H1 (cell line): ENCODE results near the gene ENDOU. TPM values are rescaled to one million over a fixed set of nuclear protein-coding genes. Genes with fewer than 3 reads are reported as not detected.
A peak's percentile ranks its signal among the peaks of the same experiment; 100 is the strongest.

Experiments
- CTCF ChIA-PET: fragments of 300-600 bp; sonication (Branson Sonifier 250); formaldehyde crosslinking; loops from one replicate; lab custom pipeline; 2021; ENCODE audit not compliant: partially characterized antibody; lab: Charles Lee
- POLR2A ChIA-PET: fragments of 300-600 bp; sonication (Branson Sonifier 250); formaldehyde crosslinking; loops from one replicate; lab custom pipeline; 2021; ENCODE audit warnings: inconsistent platforms; ENCODE audit not compliant: partially characterized antibody; lab: Charles Lee
- DNase-seq, 2 experiments: peaks; one replicate each; pipeline versions ENCODE4 v3.0.0 to v3.0.0-alpha.2; 2010 to 2022; ENCODE audit warnings: low spot score in 2 of 2, low read depth in 1 of 2, mixed read lengths in 1 of 2
- FAIRE-seq: peaks from 2 replicates; lab custom pipeline; 2011; peaks lifted over from hg19 to GRCh38; lab: Jason Lieb, UNC
- H2AFZ ChIP-seq: 2 replicates; pipeline ENCODE4 v1.8.1; 2012; ENCODE audit warnings: low read length, inconsistent platforms
- H2AK5ac ChIP-seq: 2 replicates; pipeline ENCODE4 v1.6.1; 2013; ENCODE audit warnings: low read depth, low read length
- H2BK120ac ChIP-seq: replicated peaks from 2 replicates; pipeline ENCODE3; 2013; ENCODE audit warnings: low read depth, low read length, inconsistent platforms
- H2BK12ac ChIP-seq: 2 replicates; pipeline ENCODE4 v1.6.1; 2013; ENCODE audit warnings: low read depth, low read length
- H2BK15ac ChIP-seq: 2 replicates; pipeline ENCODE4 v1.6.1; 2013; ENCODE audit warnings: low read length
- H2BK20ac ChIP-seq: 2 replicates; pipeline ENCODE4 v1.6.1; 2013; ENCODE audit warnings: low read length
- H2BK5ac ChIP-seq: 2 replicates; pipeline ENCODE4 v1.6.1; 2013; ENCODE audit warnings: low read depth, low read length
- H3K14ac ChIP-seq: 2 replicates; pipeline ENCODE4 v1.6.1; 2013; ENCODE audit warnings: inconsistent platforms; ENCODE audit not compliant: insufficient read length
- H3K18ac ChIP-seq: 2 replicates; pipeline ENCODE4 v1.6.1; 2013; ENCODE audit warnings: low read length; ENCODE audit errors: extremely low read depth
- H3K23ac ChIP-seq: 2 replicates; pipeline ENCODE4 v1.6.1; 2013; ENCODE audit warnings: inconsistent platforms; ENCODE audit not compliant: insufficient read length
- H3K23me2 ChIP-seq: 2 replicates; pipeline ENCODE4 v1.6.1; 2013; ENCODE audit warnings: low read depth, low read length
- H3K27ac ChIP-seq: 2 replicates; pipeline ENCODE4 v1.6.1; 2011; ENCODE audit warnings: low read depth, low read length, inconsistent platforms
- H3K27me3 ChIP-seq, 4 experiments: replicated peaks in 1 of 4; 1 replicate in 1 of 4; 2 replicates in 3 of 4; pipeline versions ENCODE4 v1.6.1 to v1.8.1; 2011 to 2013; ENCODE audit warnings: low read length in 3 of 4, mild to moderate bottlenecking in 3 of 4, inconsistent platforms in 2 of 4, mixed read lengths in 2 of 4, moderate library complexity in 1 of 4; ENCODE audit not compliant: control insufficient read depth in 3 of 4, insufficient read depth in 3 of 4; ENCODE audit errors: extremely low read depth in 1 of 4
- H3K36me3 ChIP-seq, 4 experiments: 2 replicates each; pipeline versions ENCODE4 v1.6.1 to v1.8.1; 2011 to 2013; ENCODE audit warnings: mild to moderate bottlenecking in 4 of 4, low read length in 3 of 4, moderate library complexity in 2 of 4, control low read depth in 1 of 4, inconsistent platforms in 1 of 4; ENCODE audit not compliant: insufficient read depth in 4 of 4, control insufficient read depth in 2 of 4
- H3K4ac ChIP-seq: replicated peaks from 2 replicates; pipeline ENCODE3; 2013; ENCODE audit warnings: low read length, low read depth, mixed read lengths, inconsistent platforms; ENCODE audit not compliant: insufficient read length
- H3K4me1 ChIP-seq, 4 experiments: replicated peaks in 1 of 4; 1 replicate in 1 of 4; 2 replicates in 3 of 4; pipeline versions ENCODE4 v1.6.1 to v1.8.1; 2011 to 2013; ENCODE audit warnings: low read length in 3 of 4, inconsistent platforms in 2 of 4, mixed read lengths in 1 of 4; ENCODE audit not compliant: insufficient read depth in 4 of 4, control insufficient read depth in 3 of 4
- H3K4me2 ChIP-seq, 2 experiments: 2 replicates each; pipeline versions ENCODE4 v1.6.1 to v1.8.1; 2011 to 2013; ENCODE audit warnings: low read depth in 2 of 2, low read length in 2 of 2, control low read depth in 1 of 2, inconsistent platforms in 1 of 2, mild to moderate bottlenecking in 1 of 2; ENCODE audit not compliant: insufficient read depth in 1 of 2
- H3K4me3 ChIP-seq, 4 experiments: fragments of 200-600, 300-600 bp in 1 of 4; sonication (generic), shearing (Covaris generic), sonication (Bioruptor Twin) in 1 of 4; 2 replicates each; pipeline versions ENCODE4 v1.5.1 to v1.8.1; 2011 to 2016; ENCODE audit warnings: low read length in 4 of 4, low read depth in 3 of 4, control low read depth in 2 of 4, inconsistent platforms in 2 of 4, mild to moderate bottlenecking in 2 of 4, mixed read lengths in 1 of 4, moderate library complexity in 1 of 4; ENCODE audit not compliant: insufficient read depth in 2 of 4; ENCODE audit errors: extremely low read depth in 1 of 4
- H3K56ac ChIP-seq: replicated peaks from 2 replicates; pipeline ENCODE3; 2013; ENCODE audit warnings: low read depth, mild to moderate bottlenecking, mixed read lengths, low read length, inconsistent platforms; ENCODE audit not compliant: insufficient read length
- H3K79me1 ChIP-seq: 2 replicates; pipeline ENCODE4 v1.6.1; 2013; ENCODE audit warnings: low read depth, low read length, control low read depth
- H3K79me2 ChIP-seq, 2 experiments: 2 replicates each; pipeline versions ENCODE4 v1.6.1 to v1.8.1; 2012 to 2013; ENCODE audit warnings: low read length in 2 of 2, mild to moderate bottlenecking in 2 of 2, inconsistent platforms in 1 of 2; ENCODE audit not compliant: insufficient read depth in 2 of 2, control insufficient read depth in 1 of 2
- H3K9ac ChIP-seq, 4 experiments: replicated peaks in 1 of 4; 1 replicate in 1 of 4; 2 replicates in 3 of 4; pipeline versions ENCODE4 v1.6.1 to v1.8.1; 2011 to 2013; ENCODE audit warnings: low read depth in 3 of 4, low read length in 3 of 4, control low read depth in 2 of 4, mild to moderate bottlenecking in 2 of 4, moderate library complexity in 2 of 4, inconsistent platforms in 1 of 4; ENCODE audit errors: extremely low read depth in 1 of 4
- H3K9me3 ChIP-seq, 2 experiments: 2 replicates each; pipeline versions ENCODE4 v1.6.1 to v1.8.1; 2012 to 2013; ENCODE audit warnings: mild to moderate bottlenecking in 2 of 2, moderate library complexity in 2 of 2, control low read depth in 1 of 2, inconsistent platforms in 1 of 2, low read depth in 1 of 2, low read length in 1 of 2, mixed read lengths in 1 of 2; ENCODE audit not compliant: insufficient read depth in 2 of 2
- H4K20me1 ChIP-seq, 2 experiments: replicated peaks in 1 of 2; 2 replicates each; pipeline versions ENCODE3 to v1.8.1; 2011 to 2013; ENCODE audit warnings: inconsistent platforms in 2 of 2, low read length in 2 of 2, mild to moderate bottlenecking in 1 of 2; ENCODE audit not compliant: insufficient read depth in 2 of 2, control insufficient read depth in 1 of 2
- H4K5ac ChIP-seq: 2 replicates; pipeline ENCODE4 v1.6.1; 2013; ENCODE audit warnings: low read length, low read depth, mixed read lengths, inconsistent platforms; ENCODE audit not compliant: insufficient read length
- H4K8ac ChIP-seq: 2 replicates; pipeline ENCODE4 v1.8.0; 2013; ENCODE audit warnings: mild to moderate bottlenecking, moderate library complexity, low read length, inconsistent platforms; ENCODE audit not compliant: insufficient read depth; ENCODE audit errors: extremely low read depth
- H4K91ac ChIP-seq: replicated peaks from 2 replicates; pipeline ENCODE3; 2013; ENCODE audit warnings: low read length, mixed read lengths, inconsistent platforms; ENCODE audit not compliant: insufficient read length
- CREB1 ChIP-seq: IDR thresholded peaks from 2 replicates; pipeline ENCODE4 v1.6.1; 2012; ENCODE audit warnings: inconsistent platforms
- GTF2F1 ChIP-seq: IDR thresholded peaks from 2 replicates; pipeline ENCODE4 v1.6.1; 2012; ENCODE audit warnings: low read depth, low read length, improper control_type of control experiment, borderline replicate concordance
- HDAC6 ChIP-seq: IDR thresholded peaks from one replicate; pipeline ENCODE4 v1.7.1; 2012; ENCODE audit warnings: low read depth, mild to moderate bottlenecking, inconsistent platforms, low read length, moderate library complexity
- KDM1A ChIP-seq: fragments of 200-600, 300-600 bp; sonication (generic); IDR thresholded peaks from 2 replicates; pipeline ENCODE4 v1.7.1; 2016; ENCODE audit warnings: mild to moderate bottlenecking, low read length, borderline replicate concordance
- MAFK ChIP-seq: IDR thresholded peaks from 2 replicates; pipeline ENCODE4 v1.6.1; 2012; ENCODE audit warnings: low read depth, mild to moderate bottlenecking, improper control_type of control experiment, low read length
- POLR2AphosphoS5 ChIP-seq: IDR thresholded peaks from 2 replicates; pipeline ENCODE4 v1.6.1; 2011; ENCODE audit warnings: low read depth, low read length
- POU5F1 ChIP-seq: IDR thresholded peaks from 2 replicates; pipeline ENCODE4 v1.6.1; 2011; ENCODE audit warnings: low read depth, mild to moderate bottlenecking, low read length, moderate library complexity
- RBBP5 ChIP-seq: IDR thresholded peaks from 2 replicates; pipeline ENCODE4 v1.7.1; 2012; ENCODE audit warnings: low read depth, mild to moderate bottlenecking, inconsistent platforms, low read length, moderate library complexity, borderline replicate concordance
- RXRA ChIP-seq: IDR thresholded peaks from 2 replicates; pipeline ENCODE4 v1.6.1; 2011; ENCODE audit warnings: low read depth, mild to moderate bottlenecking, low read length, moderate library complexity; ENCODE audit not compliant: insufficient read depth
- TAF7 ChIP-seq: optimal IDR thresholded peaks from 2 replicates; pipeline ENCODE3; 2011; ENCODE audit warnings: low read depth, mild to moderate bottlenecking, inconsistent platforms, low read length, moderate library complexity, borderline replicate concordance
- WGBS, 2 experiments: shearing (Covaris generic) in 1 of 2; methylation state at CpG; one replicate each; pipeline versions ENCODE4 v1.1.6 to v1.1.7; 2013 to 2015; ENCODE audit warnings: low lambda C conversion rate in 2 of 2, mixed read lengths in 2 of 2, inconsistent platforms in 1 of 2, low coverage in 1 of 2, missing lambda C conversion rate in 1 of 2; ENCODE audit not compliant: insufficient replicate concordance in 2 of 2, insufficient coverage in 1 of 2, insufficient read length in 1 of 2; ENCODE audit errors: extremely low coverage in 1 of 2, missing lambda C conversion rate in 1 of 2; 5-methylcytosine and 5-hydroxymethylcytosine counted together
- polyA plus RNA-seq, 7 experiments: library from polyadenylated mRNA; depleted of rRNA in 3 of 7; stranded (reverse) in 5 of 7; unstranded in 2 of 7; fragments of >200 nt in 5 of 7; fragments of 200-250 nt in 2 of 7; gene quantifications; 1 replicate in 5 of 7; 2 replicates in 1 of 7; 4 replicates in 1 of 7; pipeline versions ENCODE4 v1.2.1 to v1.2.3, GENCODE V29; 2011 to 2013; ENCODE audit warnings: missing spikeins in 2 of 7, mixed read lengths in 2 of 7
- total RNA-seq: library from RNA; stranded (reverse); fragmentation: NEBNext Ultra II Directional; extraction: Animal tissue kit (Norgen Biotek cat#: 25700); gene quantifications from 2 replicates; pipeline ENCODE4 v1.2.1, GENCODE V29; 2021
- TF ChIP-seq, protein P1 (sequence below): IDR thresholded peaks from 2 replicates; pipeline ENCODE4 v1.6.1; 2012; ENCODE audit warnings: inconsistent platforms

ENDOU gene
- total and polyA plus RNA-seq, 2 of the 8 experiments (the other 6 are each of a cell fraction or from before 2014, with no cell fraction given) = not detected

GRCh38 chr12:47772094-47772660 lies 46.9 kb upstream of the ENDOU start:
- no peak overlapping the region for H3K4ac ChIP-seq
- H2BK12ac ChIP-seq = 0 out of 2 replicates have a peak overlapping the region, but pooled peaks have one; percentile 19
- FAIRE-seq = no peak
- ChIA-PET CTCF (interaction anchor here (0.6 to 58.8 kb wide), 10 partner anchors 10 to 238 kb away, joined by 3 to 2442 read pairs (median 4); partner anchors contain the start of genes ENDOU, RAPGEF3 and RPAP3), POLR2A (interaction anchor here (0.8 to 10.5 kb wide), 12 partner anchors 9 to 55 kb away, joined by 3 to 79 read pairs (median 6); partner anchors contain the start of gene RAPGEF3)
- WGBS, 2 experiments = 76% methylated on average over 13 of the region's 13 CpGs; no CpG with 5 or more reads in 1 of the 2 experiments
- H3K14ac ChIP-seq = no peak overlapping the region
- H3K79me1 ChIP-seq = no peaks in the 10 kb centered on the region
- DNase-seq = no peak
- peaks cover 0 to 17% (median 8%) of the 10 kb centered on the region in 4 experiments; a peak in 4 of 7 replicates for H3K27me3 ChIP-seq
- peaks cover 0 to 3% of the 10 kb centered on the region in 2 experiments for H4K20me1 ChIP-seq
- peak overlapping the region; percentile 61; a peak in 3 of 4 replicates for H3K4me2 ChIP-seq
- H3K36me3 ChIP-seq = no peaks in the 10 kb centered on the region
- TF ChIP-seq POLR2AphosphoS5 (no peak), CREB1 (no peak), POU5F1 (no peak), RBBP5 (0 out of 2 replicates have a peak, but pooled peaks have one; percentile 15), TAF7 (no peak), KDM1A (0 out of 2 replicates have a peak, but pooled peaks have one; percentile 20), RXRA (no peak), HDAC6 (no peak), GTF2F1 (no peak), MAFK (no peak)
- TF ChIP-seq, protein P1, sequence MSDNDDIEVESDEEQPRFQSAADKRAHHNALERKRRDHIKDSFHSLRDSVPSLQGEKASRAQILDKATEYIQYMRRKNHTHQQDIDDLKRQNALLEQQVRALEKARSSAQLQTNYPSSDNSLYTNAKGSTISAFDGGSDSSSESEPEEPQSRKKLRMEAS = 0 out of 2 replicates have a peak, but pooled peaks have one; percentile 11
- H2BK20ac ChIP-seq = no peak overlapping the region
- no peak overlapping the region for H3K23ac ChIP-seq
- no peak overlapping the region for H4K5ac ChIP-seq
- peaks cover 7 to 13% (median 11%) of the 10 kb centered on the region in 4 experiments; a peak in 6 of 7 replicates for H3K4me1 ChIP-seq
- no peak overlapping the region for H3K9ac ChIP-seq
- no peak overlapping the region for H2BK5ac ChIP-seq
- no peak overlapping the region for H2AK5ac ChIP-seq
- no peak overlapping the region for H2AFZ ChIP-seq
- H3K23me2 ChIP-seq = peaks cover 2% of the 10 kb centered on the region; the same call in 1 of the 2 replicates
- H3K79me2 ChIP-seq = no peaks in the 10 kb centered on the region
- no peak overlapping the region for H3K56ac ChIP-seq
- H2BK120ac ChIP-seq = no peak overlapping the region
- peak overlapping the region in 2 of 4 experiments; percentile 26 to 91; a peak in 1 of 8 replicates for H3K4me3 ChIP-seq
- no peaks in the 10 kb centered on the region for H3K9me3 ChIP-seq
- no peak overlapping the region for H4K91ac ChIP-seq
- H4K8ac ChIP-seq = no peak overlapping the region
- no peak overlapping the region for H3K18ac ChIP-seq
- 0 out of 2 replicates have a peak overlapping the region, but pooled peaks have one; percentile 21 for H2BK15ac ChIP-seq
- no peak overlapping the region for H3K27ac ChIP-seq
